ENCODE results near the gene GPC3. TPM values are rescaled to one million over a fixed set of nuclear protein-coding genes. Genes with fewer than 3 reads are reported as not detected.

Gene GPC3

DNA sequence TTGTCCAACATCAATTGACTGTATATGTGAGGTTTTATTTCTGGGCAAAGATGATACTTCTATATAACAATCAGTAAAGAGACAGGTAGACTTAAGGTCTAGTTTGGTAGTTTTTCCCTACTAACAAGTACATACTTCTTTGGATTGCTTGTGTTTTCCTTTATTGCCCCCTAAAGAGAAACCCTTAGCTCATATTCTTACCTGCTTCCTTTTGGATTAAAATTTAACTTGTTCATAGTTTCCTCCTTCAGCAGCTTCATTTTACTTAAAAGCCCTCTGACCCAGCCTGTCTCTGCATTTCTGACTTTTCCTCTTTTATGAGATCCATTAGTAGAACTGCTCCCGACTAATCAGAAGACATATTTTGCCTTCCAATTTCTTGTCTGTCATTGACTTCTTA is 494.4 kb downstream of the GPC3 start:
- no peaks in the 10 kb centered on the region for H3K4me1 ChIP-seq (ENCODE audit: control insufficient read depth, low read depth, low read length)
- no peak overlapping the region for H3K56ac ChIP-seq (ENCODE audit: low read length)
- H2BK120ac ChIP-seq (ENCODE audit: low read depth, low read length), result no peak overlapping the region
- no peaks in the 10 kb centered on the region for H3K27me3 ChIP-seq (ENCODE audit: insufficient read depth, low read length, poor library complexity)
- no peak overlapping the region for H2BK5ac ChIP-seq (ENCODE audit: low read length)
- no peak overlapping the region for H3K4me3 ChIP-seq (ENCODE audit: low read length)
- H2AK5ac ChIP-seq (ENCODE audit: low read length), result no peak overlapping the region
- no peaks in the 10 kb centered on the region for H3K79me2 ChIP-seq (ENCODE audit: control insufficient read depth, insufficient read depth, low read length)
- H3K4me2 ChIP-seq (ENCODE audit: low read length), result no peak overlapping the region
- H3K23ac ChIP-seq (ENCODE audit: low read length), result no peak overlapping the region
- H3K79me1 ChIP-seq (ENCODE audit: low read length), result no peaks in the 10 kb centered on the region
- H2BK15ac ChIP-seq (replicated peaks; ENCODE audit: low read depth), result no peak overlapping the region
- no peak overlapping the region for H3K27ac ChIP-seq (ENCODE audit: low read depth, low read length)
- no peak overlapping the region for H4K5ac ChIP-seq (ENCODE audit: low read length)
- H4K8ac ChIP-seq (ENCODE audit: low read depth, low read length), result no peak overlapping the region
- H3K4ac ChIP-seq (ENCODE audit: low read depth, low read length), result no peak overlapping the region
- no peak overlapping the region for H3K9ac ChIP-seq (ENCODE audit: low read length)
- no peak for DNase-seq
- WGBS (ENCODE audit: extremely low coverage, insufficient coverage, low lambda C conversion rate), result no CpG with 5 or more reads among the region's 1 CpG
- H3K18ac ChIP-seq (ENCODE audit: low read length), result no peak overlapping the region
- H3K36me3 ChIP-seq (ENCODE audit: control insufficient read depth, insufficient read depth, low read length), result no peaks in the 10 kb centered on the region

Small RNA genes within 50 kb of the gene (small RNA-seq; reads per million reads assigned to genes)
- not detected for gene RNU6-203P (ENCODE audit: insufficient read depth)

Data from mesendoderm (in vitro differentiated cells).